Spinal cord (tissue), 10 donors: ENCODE measurements around the gene MARK3. TPM values are rescaled to one million over a fixed set of nuclear protein-coding genes. Genes with fewer than 3 reads are reported as not detected.

Experiments used
- DNase-seq, 6 donors: peaks; one replicate each; pipeline versions ENCODE4 v3.0.0 to v3.0.0-alpha.2; 2013 to 2015; ENCODE audit warnings: low spot score in 6 of 6, low read depth in 4 of 6
- H3K27ac ChIP-seq: one replicate; pipeline ENCODE4 v1.5.1; 2013; ENCODE audit warnings: low read depth, low read length, control low read depth
- H3K27me3 ChIP-seq: one replicate; pipeline ENCODE4 v1.6.1; 2013; ENCODE audit warnings: low read length; ENCODE audit not compliant: control insufficient read depth, insufficient read depth
- H3K36me3 ChIP-seq: one replicate; pipeline ENCODE4 v1.6.1; 2013; ENCODE audit warnings: low read length; ENCODE audit not compliant: control insufficient read depth, insufficient read depth
- H3K4me1 ChIP-seq: one replicate; pipeline ENCODE4 v1.6.1; 2013; ENCODE audit warnings: low read length; ENCODE audit not compliant: control insufficient read depth, insufficient read depth
- H3K4me3 ChIP-seq: one replicate; pipeline ENCODE4 v1.5.1; 2013; ENCODE audit warnings: low read depth, low read length, control low read depth
- H3K9me3 ChIP-seq: one replicate; pipeline ENCODE4 v1.6.1; 2013; ENCODE audit warnings: low read length; ENCODE audit not compliant: control insufficient read depth, insufficient read depth
- WGBS: methylation state at CpG from one replicate; pipeline ENCODE4 v1.1.5; 2013; ENCODE audit warnings: missing lambda C conversion rate; ENCODE audit not compliant: insufficient coverage; 5-methylcytosine and 5-hydroxymethylcytosine counted together
- polyA plus RNA-seq, 2 donors: library from polyadenylated mRNA; unstranded; fragments of 120-200 nt; gene quantifications; one replicate each; pipeline ENCODE4 v1.2.1, GENCODE V29; 2013; ENCODE audit not compliant: insufficient read length in 2 of 2
- total RNA-seq, 2 donors: library from RNA; depleted of rRNA in 1 of 2; stranded (reverse); fragments of 120-200 nt in 1 of 2; fragments of >200 nt in 1 of 2; gene quantifications; one replicate each; pipeline versions ENCODE4 v1.2.3 to v1.2.4, GENCODE V29; 2013 to 2014
- donor health status: healthy.

The MARK3 gene
- total and polyA plus RNA-seq, 4 donors, result 102 to 155 (median 124) TPM

GRCh38 chr14:103538291-103539055, 153.3 kb downstream of the MARK3 start:
- H3K4me1 ChIP-seq, result peaks cover 55% of the 10 kb centered on the region
- H3K36me3 ChIP-seq, result peaks cover 52% of the 10 kb centered on the region
- DNase-seq, result no peak
- no peaks in the 10 kb centered on the region for H3K9me3 ChIP-seq
- no peak overlapping the region for H3K27ac ChIP-seq
- no peaks in the 10 kb centered on the region for H3K27me3 ChIP-seq
- 41% methylated on average over 26 of the region's 30 CpGs for WGBS
- no peak overlapping the region for H3K4me3 ChIP-seq

- Histone ChIP-seq H3K27me3 (no peaks in the 10 kb centered on the region), H3K4me1 (peaks cover 63% of the 10 kb centered on the region), H3K36me3 (peaks cover 46% of the 10 kb centered on the region), H3K9me3 (no peaks in the 10 kb centered on the region), H3K4me3 (no peak overlapping the region), H3K27ac (no peak overlapping the region)
- WGBS, result 84% methylated on average over 23 of the region's 28 CpGs
- DNase-seq, result no peak
Observed at GRCh38 chr14:103539056-103539825, 154.0 kb downstream of the MARK3 start.

- H3K27ac ChIP-seq, result peak overlapping the region; percentile 90
- H3K27me3 ChIP-seq, result no peaks in the 10 kb centered on the region
- H3K4me3 ChIP-seq, result no peak overlapping the region
- H3K9me3 ChIP-seq, result no peaks in the 10 kb centered on the region
- H3K4me1 ChIP-seq, result peaks cover 81% of the 10 kb centered on the region
- 50% methylated on average over 17 of the region's 17 CpGs for WGBS
- H3K36me3 ChIP-seq, result peaks cover 38% of the 10 kb centered on the region
- peak in 1 of 6 donors; percentile 58 for DNase-seq
Observed at GRCh38 chr14:103540821-103541708, 155.8 kb downstream of the MARK3 start.

- Histone ChIP-seq H3K4me3 (peak overlapping the region; percentile 9), H3K4me1 (peaks cover 90% of the 10 kb centered on the region)
- peak in 2 of 6 donors; percentile 62 to 83 for DNase-seq
Observed at GRCh38 chr14:103541709-103542604, 156.7 kb downstream of the MARK3 start.

GRCh38 chr14:103542605-103543088, 157.4 kb downstream of the MARK3 start:
- 6% methylated on average over 13 of the region's 18 CpGs for WGBS
- no peaks in the 10 kb centered on the region for H3K9me3 ChIP-seq
- peak overlapping the region; percentile 9 for H3K4me3 ChIP-seq

More at GRCh38 chr14:103541709-103542604, 156.7 kb downstream of the MARK3 start:
- H3K27ac ChIP-seq, result peak overlapping the region; percentile 90
- peaks cover 29% of the 10 kb centered on the region for H3K36me3 ChIP-seq
- H3K9me3 ChIP-seq, result no peaks in the 10 kb centered on the region
- no peaks in the 10 kb centered on the region for H3K27me3 ChIP-seq
- WGBS, result 25% methylated on average over 32 of the region's 33 CpGs

GRCh38 chr14:103543140-103543539, 157.9 kb downstream of the MARK3 start:
- H3K27me3 ChIP-seq, result no peaks in the 10 kb centered on the region
- WGBS, result 52% methylated on average over 8 of the region's 10 CpGs
- DNase-seq, result no peak
- H3K27ac ChIP-seq, result peak overlapping the region; percentile 90
- H3K4me3 ChIP-seq, result no peak overlapping the region
- peaks cover 24% of the 10 kb centered on the region for H3K36me3 ChIP-seq
- H3K4me1 ChIP-seq, result peaks cover 91% of the 10 kb centered on the region
- H3K9me3 ChIP-seq, result no peaks in the 10 kb centered on the region

More at GRCh38 chr14:103542605-103543088, 157.4 kb downstream of the MARK3 start:
- DNase-seq, result peak in 2 of 6 donors; percentile 86 to 94
- no peaks in the 10 kb centered on the region for H3K27me3 ChIP-seq
- peaks cover 26% of the 10 kb centered on the region for H3K36me3 ChIP-seq
- peaks cover 95% of the 10 kb centered on the region for H3K4me1 ChIP-seq
- H3K27ac ChIP-seq, result peak overlapping the region; percentile 90

GRCh38 chr14:103543721-103544387, 158.6 kb downstream of the MARK3 start:
- Histone ChIP-seq H3K9me3 (no peaks in the 10 kb centered on the region), H3K36me3 (peaks cover 24% of the 10 kb centered on the region), H3K27me3 (no peaks in the 10 kb centered on the region), H3K27ac (peak overlapping the region; percentile 90), H3K4me1 (peaks cover 91% of the 10 kb centered on the region), H3K4me3 (no peak overlapping the region)
- 37% methylated on average over 19 of the region's 19 CpGs for WGBS
- DNase-seq, result no peak
